Pancreas (tissue), 10 donors: ENCODE measurements around the gene MTFP1. TPM values are rescaled to one million over a fixed set of nuclear protein-coding genes. Genes with fewer than 3 reads are reported as not detected.
"Not testable (repeated sequence)": the region's sequence is repeated elsewhere in the genome, so short reads cannot be mapped to it uniquely, and the experiment has no call there.

Experiments
- ATAC-seq, 4 donors: fragments of 200-7000 bp; cut with Tn5 transposase; one replicate each; pipeline versions ENCODE4 v1.8.0 to v1.9.1; 2020; ENCODE audit warnings: mild to moderate bottlenecking in 4 of 4, moderate library complexity in 4 of 4
- DNase-seq, 6 donors: peaks; one replicate each; pipeline ENCODE4 v3.0.0-alpha.2; 2020
- FAIRE-seq: peaks from 2 replicates; lab custom pipeline; 2012; peaks lifted over from hg19 to GRCh38; lab: Jason Lieb, UNC
- H3K27ac ChIP-seq, 4 donors: fragments of 200-600 bp; sonication (generic); 1 replicate in 3 of 4; 2 replicates in 1 of 4; pipeline versions ENCODE4 v1.5.0 to v1.8.0; 2020
- H3K27me3 ChIP-seq, 4 donors: fragments of 200-600 bp; one replicate each; pipeline ENCODE4 v1.8.0; 2021
- H3K36me3 ChIP-seq, 3 donors: fragments of 200-600 bp; sonication (generic) in 1 of 3; one replicate each; pipeline versions ENCODE4 v1.5.0 to v1.8.0; 2020 to 2021
- H3K4me1 ChIP-seq, 3 donors: fragments of 200-600 bp; one replicate each; pipeline ENCODE4 v1.8.0; 2021
- H3K4me3 ChIP-seq, 4 donors: fragments of 200-600 bp; sonication (generic) in 2 of 4; one replicate each; pipeline versions ENCODE4 v1.5.0 to v1.8.0; 2020 to 2021
- H3K9me3 ChIP-seq, 4 donors: fragments of 200-600 bp; one replicate each; pipeline ENCODE4 v1.8.0; 2021
- WGBS, 2 donors: extraction: QIAGEN DNeasy Blood & Tissue Kit; methylation state at CpG; one replicate each; pipeline ENCODE4 v1.1.7; 2013; 5-methylcytosine and 5-hydroxymethylcytosine counted together
- intact Hi-C, 3 donors: fragments of 100-400 bp; cut with DNase I; formaldehyde crosslinking; loops; one replicate each; pipeline versions ENCODE4 v1.11.1 to v1.14.2; 2022
- polyA plus RNA-seq, 2 donors: library from polyadenylated mRNA; stranded (reverse); fragments of 200-250 nt; gene quantifications; one replicate each; pipeline ENCODE4 v1.2.3, GENCODE V29; 2013
- total RNA-seq, 6 donors: library from RNA; stranded (reverse); fragmentation: NEBNext Ultra II Directional in 4 of 6; extraction: Animal tissue kit (Norgen Biotek cat#: 25700) in 4 of 6; gene quantifications; one replicate each; pipeline versions ENCODE4 v1.2.1 to v1.2.4, GENCODE V29; 2021 to 2023
- TF ChIP-seq, protein P1 (sequence below), 4 donors: fragments of 200-600 bp; sonication (generic) in 3 of 4; IDR thresholded peaks; one replicate each; pipeline versions ENCODE4 v1.5.0 to v1.8.0; 2021; ENCODE audit warnings: antibody characterized with exemption in 4 of 4
- donor health status: healthy with polysubstance abuse.
- donor health status: DM: no; HTN: no; CAD: no; lungs with moderate emphysema.
- donor health status: DM: no; HTN: no; CAD: no.
- donor health status: control.
- donor health status: control.
- donor health status: Bipolar disorder and iron deficiency.
- donor health status: DM: yes; HTN: yes; CAD: no.
- donor health status: DM: no; HTN: no; CAD: no.
- donor health status: DM: no; HTN: no; CAD: no.
- donor health status: DM: yes; HTN: yes; CAD: no.

The MTFP1 gene
- total and polyA plus RNA-seq, 8 donors = 3.2 to 15.7 (median 8.6) TPM

DNA sequence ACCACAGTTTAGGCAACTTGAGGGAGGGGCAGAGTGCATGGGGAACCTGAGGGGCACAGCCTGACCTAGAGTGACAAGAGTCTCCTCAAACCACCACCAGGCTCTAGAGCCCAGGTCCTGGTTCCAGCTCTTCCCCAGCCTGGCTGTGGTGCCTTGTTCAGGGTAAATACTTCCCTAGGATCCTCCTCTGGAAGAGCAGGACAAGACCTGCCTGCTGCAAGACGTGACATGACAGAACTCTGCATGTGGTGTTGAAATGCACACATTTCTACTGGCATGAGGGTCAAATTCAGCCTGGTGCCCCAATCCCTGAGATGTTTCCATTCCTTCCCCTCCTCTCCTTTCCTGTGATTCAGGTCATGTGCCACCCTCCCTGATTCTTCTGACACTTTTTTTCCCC is 25.4 kb upstream of the MTFP1 start:
- FAIRE-seq (no peak), ATAC-seq (no peak), DNase-seq (no peak)
- Histone ChIP-seq H3K36me3 (no peaks in the 10 kb centered on the region), H3K4me1 (peaks cover 0 to 5% (median 0%) of the 10 kb centered on the region in 3 donors), H3K27ac (no peak overlapping the region), H3K9me3 (no peaks in the 10 kb centered on the region), H3K4me3 (no peak overlapping the region), H3K27me3 (no peaks in the 10 kb centered on the region)
- WGBS, 2 donors = 69 to 75% methylated on average over 1 of the region's 1 CpG
- TF ChIP-seq, protein P1, sequence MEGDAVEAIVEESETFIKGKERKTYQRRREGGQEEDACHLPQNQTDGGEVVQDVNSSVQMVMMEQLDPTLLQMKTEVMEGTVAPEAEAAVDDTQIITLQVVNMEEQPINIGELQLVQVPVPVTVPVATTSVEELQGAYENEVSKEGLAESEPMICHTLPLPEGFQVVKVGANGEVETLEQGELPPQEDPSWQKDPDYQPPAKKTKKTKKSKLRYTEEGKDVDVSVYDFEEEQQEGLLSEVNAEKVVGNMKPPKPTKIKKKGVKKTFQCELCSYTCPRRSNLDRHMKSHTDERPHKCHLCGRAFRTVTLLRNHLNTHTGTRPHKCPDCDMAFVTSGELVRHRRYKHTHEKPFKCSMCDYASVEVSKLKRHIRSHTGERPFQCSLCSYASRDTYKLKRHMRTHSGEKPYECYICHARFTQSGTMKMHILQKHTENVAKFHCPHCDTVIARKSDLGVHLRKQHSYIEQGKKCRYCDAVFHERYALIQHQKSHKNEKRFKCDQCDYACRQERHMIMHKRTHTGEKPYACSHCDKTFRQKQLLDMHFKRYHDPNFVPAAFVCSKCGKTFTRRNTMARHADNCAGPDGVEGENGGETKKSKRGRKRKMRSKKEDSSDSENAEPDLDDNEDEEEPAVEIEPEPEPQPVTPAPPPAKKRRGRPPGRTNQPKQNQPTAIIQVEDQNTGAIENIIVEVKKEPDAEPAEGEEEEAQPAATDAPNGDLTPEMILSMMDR (IDR thresholded peaks at IDR 0.05) = no peak
- intact Hi-C loops = no loop called here

DNA sequence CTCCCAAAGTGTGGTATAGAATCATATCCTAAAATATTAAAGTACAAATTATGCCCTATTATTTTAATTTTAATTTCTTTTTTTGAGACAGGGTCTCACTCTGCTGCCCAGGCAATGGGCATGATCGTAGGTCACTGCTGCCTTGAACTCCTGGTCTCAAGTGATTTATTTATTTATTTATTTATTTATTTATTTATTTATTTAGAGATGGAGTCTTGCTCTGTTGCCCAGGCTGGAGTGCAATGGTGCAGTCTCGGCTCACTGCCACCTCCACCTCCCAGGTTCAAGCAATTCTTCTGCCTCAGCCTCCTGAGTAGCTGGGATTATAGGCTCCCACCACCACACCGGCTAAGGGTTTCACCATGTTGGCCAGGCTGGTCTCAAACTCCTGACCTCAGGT is 24.5 kb upstream of the MTFP1 start:
- FAIRE-seq, H3K4me3 ChIP-seq, H3K27ac ChIP-seq, H3K4me1 ChIP-seq, H3K36me3 ChIP-seq, ATAC-seq, H3K9me3 ChIP-seq, intact Hi-C loops, H3K27me3 ChIP-seq, DNase-seq: not testable (repeated sequence)
- WGBS, 2 donors = 95 to 96% methylated on average over 3 of the region's 3 CpGs

DNA sequence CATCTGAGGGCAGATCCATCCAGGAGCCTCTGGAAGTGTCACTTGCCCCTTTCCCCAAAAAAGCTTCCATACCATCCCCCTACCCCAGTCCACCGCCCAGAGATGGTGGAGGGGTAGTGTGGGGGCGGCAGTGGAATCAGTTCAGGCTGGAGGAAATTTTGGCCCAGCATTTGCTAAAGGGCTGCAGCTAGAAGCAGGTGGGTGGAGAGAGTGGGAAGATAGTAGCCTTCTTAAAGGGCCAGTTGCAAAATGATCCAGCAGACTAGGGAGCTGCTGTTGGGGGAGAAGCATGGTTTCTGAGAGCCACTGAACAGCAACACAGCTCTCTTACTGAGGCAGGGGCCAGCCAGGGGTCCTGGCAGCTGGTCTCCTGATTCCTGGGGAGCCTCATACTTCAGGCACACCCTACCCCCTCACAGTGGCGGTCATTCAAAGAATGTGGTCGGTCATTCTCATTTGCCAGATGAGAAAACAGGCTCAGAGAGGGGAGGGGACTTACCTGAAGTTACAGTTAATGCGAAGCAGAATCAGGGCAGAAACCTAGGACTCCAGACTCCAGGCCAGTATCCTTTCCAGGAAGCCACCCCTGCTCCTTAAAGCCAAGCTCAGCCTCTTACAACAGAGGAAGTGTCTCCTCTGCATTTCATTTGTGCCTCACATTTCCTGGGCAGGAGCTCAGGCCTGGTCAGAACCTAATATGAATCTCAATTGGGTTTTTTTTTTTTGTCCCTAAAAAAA is 23.4 kb upstream of the MTFP1 start:
- TF ChIP-seq, protein P1 (IDR thresholded peaks at IDR 0.05) = no peak
- DNase-seq (no peak), FAIRE-seq (no peak), ATAC-seq (no peak)
- no peaks in the 10 kb centered on the region for H3K9me3 ChIP-seq
- intact Hi-C loops = no loop called here
- H3K27me3 ChIP-seq = no peaks in the 10 kb centered on the region
- H3K27ac ChIP-seq = no peak overlapping the region
- H3K4me3 ChIP-seq = no peak overlapping the region
- H3K4me1 ChIP-seq = peaks cover 0 to 5% (median 0%) of the 10 kb centered on the region in 3 donors
- no peaks in the 10 kb centered on the region for H3K36me3 ChIP-seq
- WGBS, 2 donors = 79 to 86% methylated on average over 5 of the region's 5 CpGs

DNA sequence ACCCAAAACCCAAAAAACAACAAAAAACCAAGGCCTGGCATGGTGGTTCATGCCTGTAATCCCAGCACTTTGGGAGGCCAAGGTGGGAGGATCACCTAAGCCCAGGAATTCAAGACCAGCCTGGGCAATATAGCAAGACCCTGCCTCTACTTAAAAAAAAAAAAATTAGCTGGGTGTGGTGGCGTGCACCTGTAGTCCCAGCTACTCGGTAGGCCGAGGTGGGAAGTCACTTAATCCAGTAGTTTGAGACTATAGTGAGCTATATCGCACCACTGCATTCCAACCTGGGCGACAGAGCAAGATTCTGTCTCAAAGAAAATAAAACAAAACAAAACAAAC is 22.8 kb upstream of the MTFP1 start:
- intact Hi-C loops, H3K9me3 ChIP-seq, FAIRE-seq: not testable (repeated sequence)

GRCh38 chr22:30404307-30404706 is 21.3 kb upstream of the MTFP1 start:
- Histone ChIP-seq H3K9me3 (no peaks in the 10 kb centered on the region), H3K27me3 (no peaks in the 10 kb centered on the region), H3K4me1 (no peaks in the 10 kb centered on the region), H3K4me3 (no peak overlapping the region), H3K27ac (no peak overlapping the region), H3K36me3 (no peaks in the 10 kb centered on the region)
- FAIRE-seq (no peak), ATAC-seq (no peak), DNase-seq (no peak)
- WGBS, 2 donors = 84 to 88% methylated on average over 6 of the region's 6 CpGs
- TF ChIP-seq, protein P1 (IDR thresholded peaks at IDR 0.05) = no peak
- intact Hi-C loops = no loop called here

More for the DNA sequence above, 22.8 kb upstream of the MTFP1 start:
- not testable (repeated sequence) for H3K27ac ChIP-seq, DNase-seq, H3K4me3 ChIP-seq, H3K27me3 ChIP-seq, H3K4me1 ChIP-seq, ATAC-seq, H3K36me3 ChIP-seq
- WGBS, 2 donors = 94 to 97% methylated on average over 5 of the region's 5 CpGs

- intact Hi-C loops = no loop called here
- FAIRE-seq (no peak), ATAC-seq (no peak), DNase-seq (no peak)
- Histone ChIP-seq H3K36me3 (peaks cover 0 to 1% (median 0%) of the 10 kb centered on the region in 3 donors), H3K27me3 (no peaks in the 10 kb centered on the region), H3K4me1 (no peaks in the 10 kb centered on the region), H3K4me3 (no peak overlapping the region), H3K27ac (no peak overlapping the region), H3K9me3 (no peaks in the 10 kb centered on the region)
- WGBS, 2 donors = 48 to 66% methylated on average over 4 of the region's 4 CpGs
- TF ChIP-seq, protein P1 (IDR thresholded peaks at IDR 0.05) = no peak
Measured at GRCh38 chr22:30405731-30406130, 19.8 kb upstream of the MTFP1 start.
